GM21717 (cell line): ENCODE data around the gene FOXA3.
"Not testable (repeated sequence)": the region's sequence is repeated elsewhere in the genome, so short reads cannot be mapped to it uniquely, and the experiment has no call there.

Experiments used
- ATAC-seq: cut with Tn5 transposase; IDR thresholded peaks from one replicate; pipeline ENCODE4 v1.9.1; 2021; ENCODE audit warnings: mild to moderate bottlenecking, moderate library complexity; ENCODE audit not compliant: unreplicated experiment

Gene FOXA3

DNA sequence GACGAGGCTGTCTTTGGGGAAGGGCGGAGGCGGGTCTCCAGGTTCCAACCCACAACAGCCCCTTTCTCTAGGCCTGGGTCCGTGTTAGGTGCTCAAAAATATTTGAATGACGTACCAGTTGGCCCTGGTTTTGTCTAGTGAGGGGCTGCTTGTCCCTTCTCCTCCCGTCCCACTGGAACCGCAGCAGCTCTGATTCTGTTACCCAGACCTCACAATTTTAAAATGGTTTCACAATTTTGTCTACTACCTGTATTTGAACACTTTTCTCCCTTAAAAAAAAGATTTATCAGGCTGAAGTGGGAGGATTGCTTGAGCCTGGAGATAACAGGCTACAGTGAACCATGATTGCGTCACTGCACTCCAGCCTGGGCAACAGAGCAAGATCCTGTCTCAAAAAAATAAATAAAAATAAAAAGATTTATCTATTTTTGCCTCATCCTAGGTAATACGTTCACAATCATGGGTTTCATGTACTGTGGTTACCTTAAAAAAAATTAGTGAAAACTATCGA, 23.1 kb downstream of the FOXA3 start:
- no peak for ATAC-seq

GRCh38 chr19:45889210-45889885, 25.2 kb downstream of the FOXA3 start:
- ATAC-seq = no peak

DNA sequence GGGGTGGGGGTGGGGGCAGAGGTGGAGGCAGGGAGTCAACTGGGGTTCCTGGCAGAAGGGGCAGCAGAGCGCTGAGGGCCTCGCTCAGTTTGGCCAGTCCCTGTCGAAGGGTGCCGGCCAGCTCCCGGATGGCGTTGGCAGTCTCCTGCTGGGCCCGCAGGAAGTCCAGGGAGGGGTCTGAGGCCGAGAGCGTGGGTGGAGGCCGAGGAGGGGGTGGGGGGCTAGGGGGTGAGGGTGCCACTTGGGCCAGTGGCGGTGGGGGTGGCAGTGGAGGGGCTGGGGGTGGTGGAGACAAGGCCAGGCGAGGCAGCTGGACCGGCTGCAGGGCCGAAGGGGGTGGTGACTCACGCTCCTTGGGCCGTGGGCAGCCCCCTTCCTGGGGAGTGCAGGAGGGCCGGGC, 26.8 kb downstream of the FOXA3 start:
- no peak for ATAC-seq

- ATAC-seq = no peak
These were observed 31.4 kb downstream of the FOXA3 start for GRCh38 chr19:45895519-45895972.

- not testable (repeated sequence) for ATAC-seq
These were observed 32.0 kb downstream of the FOXA3 start for GRCh38 chr19:45895983-45896599.

GRCh38 chr19:45897261-45897812, 33.2 kb downstream of the FOXA3 start:
- ATAC-seq = no peak

GRCh38 chr19:45899253-45899652, 35.1 kb downstream of the FOXA3 start:
- no peak for ATAC-seq

GRCh38 chr19:45899919-45900589, 35.9 kb downstream of the FOXA3 start:
- no peak for ATAC-seq

DNA sequence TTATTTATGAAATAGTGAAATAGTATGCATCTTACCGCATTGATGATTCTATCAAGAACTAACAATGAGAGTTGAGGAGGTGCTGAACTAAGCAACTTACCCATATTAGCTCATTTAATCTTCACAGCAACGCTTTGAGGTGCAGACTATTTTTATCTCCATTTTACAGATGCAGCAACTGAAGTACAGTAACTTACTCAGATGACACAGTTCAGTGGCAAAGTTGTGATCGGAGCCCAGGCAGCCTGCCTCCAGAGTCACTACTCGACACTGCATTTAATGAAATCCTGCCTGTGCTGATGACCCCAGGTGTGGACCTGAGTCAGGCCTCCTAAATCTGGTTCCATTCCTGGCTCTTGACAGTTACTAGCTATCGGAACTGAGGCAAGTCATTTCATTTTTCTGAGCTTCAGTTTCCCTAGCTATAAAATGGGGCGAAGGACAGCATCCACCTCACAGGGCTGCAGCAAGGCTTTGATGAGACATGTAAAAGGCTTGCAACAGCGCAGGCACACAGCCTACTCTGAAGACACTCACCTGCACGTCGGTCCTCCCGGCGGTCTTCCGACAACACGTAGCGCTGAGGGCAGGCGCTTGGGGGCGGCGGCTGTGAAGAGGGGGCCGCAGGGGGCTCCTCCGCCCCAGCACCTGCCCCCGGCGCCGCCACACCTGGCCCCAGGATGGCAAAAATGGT, 36.8 kb downstream of the FOXA3 start:
- ATAC-seq = no peak

DNA sequence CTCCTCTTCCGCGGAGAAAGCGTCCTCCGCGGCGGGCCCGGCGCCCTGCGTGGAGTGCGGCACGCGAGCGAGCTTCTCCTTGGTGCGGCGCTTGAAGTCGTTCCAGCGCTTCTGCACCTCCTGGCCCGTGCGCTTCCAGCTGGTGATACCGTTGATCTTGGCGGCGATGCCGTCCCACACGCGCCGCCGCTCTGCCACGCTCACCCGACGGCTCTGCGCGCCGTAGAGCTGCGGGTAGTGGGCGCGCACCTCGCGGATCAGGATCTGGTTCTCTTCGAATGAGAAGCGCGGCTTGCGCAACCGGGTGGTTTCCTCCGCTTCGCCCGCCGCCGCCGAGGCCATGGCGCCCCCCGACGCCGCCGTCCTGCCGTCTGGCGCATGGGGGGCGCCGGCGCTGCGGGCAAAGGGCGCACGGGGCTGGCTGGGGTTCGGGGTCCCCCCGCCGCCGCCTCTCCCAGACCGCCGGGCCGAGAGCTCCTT, 37.3 kb downstream of the FOXA3 start:
- no peak for ATAC-seq

- no peak for ATAC-seq
These were observed 38.0 kb downstream of the FOXA3 start, which contains the start of gene MYPOP for GRCh38 chr19:45901912-45902650. TSS of gene MYPOP (minus strand) at chr19:45902613. CDS start at chr19:45901773, 840 bp downstream.

GRCh38 chr19:45902651-45903625, 38.8 kb downstream of the FOXA3 start:
- peak; percentile 70 for ATAC-seq

GRCh38 chr19:45905011-45905410, 40.9 kb downstream of the FOXA3 start:
- ATAC-seq = no peak

- ATAC-seq = no peak
These were observed 42.1 kb downstream of the FOXA3 start for GRCh38 chr19:45906221-45906620.

GRCh38 chr19:45908956-45909355, 44.8 kb downstream of the FOXA3 start:
- ATAC-seq = no peak

- ATAC-seq = no peak
These were observed 47.2 kb downstream of the FOXA3 start for GRCh38 chr19:45911291-45911690.

GRCh38 chr19:45913874-45914830, 50.0 kb downstream of the FOXA3 start, which contains the start of gene NANOS2:
TSS of gene NANOS2 (minus strand) at chr19:45914778. CDS start at chr19:45914693, 85 bp downstream.
- ATAC-seq = no peak
